ENCODE results near the gene ENTHD1.
A peak's percentile ranks its signal among the peaks of the same experiment; 100 is the strongest.

Gene ENTHD1

GRCh38 chr22:39893526-39893925, at the start of gene ENTHD1:
Gene ENTHD1, minus strand, starts transcription at chr22:39893760. Its CDS starts 6,012 bp downstream, at chr22:39887748.
- no peak for DNase-seq

DNA sequence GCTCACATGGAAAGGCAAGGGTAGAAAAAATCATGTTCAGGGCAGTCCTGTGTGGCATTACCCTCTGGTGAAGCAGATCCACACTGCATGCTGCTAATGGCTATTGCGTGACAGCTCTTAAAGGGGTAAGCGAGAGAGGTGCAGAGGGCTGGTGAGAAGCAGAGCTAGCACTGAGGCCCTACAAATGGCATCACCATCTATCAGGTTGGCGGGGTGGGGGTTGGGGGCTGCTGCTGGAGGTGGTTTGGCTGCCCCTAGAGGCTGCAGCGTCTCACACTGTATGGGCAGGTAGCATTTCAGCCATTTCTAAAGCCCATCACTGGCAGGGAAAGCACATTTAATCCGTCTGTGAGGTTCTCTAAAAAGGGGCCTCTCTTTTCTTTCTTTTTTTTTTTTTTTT, 49.8 kb upstream of the ENTHD1 start:
- no peak for DNase-seq

GRCh38 chr22:39942439-39943230, 49.1 kb upstream of the ENTHD1 start:
- DNase-seq = no peak

GRCh38 chr22:39941601-39942000, 48.0 kb upstream of the ENTHD1 start:
- DNase-seq = no peak

DNA sequence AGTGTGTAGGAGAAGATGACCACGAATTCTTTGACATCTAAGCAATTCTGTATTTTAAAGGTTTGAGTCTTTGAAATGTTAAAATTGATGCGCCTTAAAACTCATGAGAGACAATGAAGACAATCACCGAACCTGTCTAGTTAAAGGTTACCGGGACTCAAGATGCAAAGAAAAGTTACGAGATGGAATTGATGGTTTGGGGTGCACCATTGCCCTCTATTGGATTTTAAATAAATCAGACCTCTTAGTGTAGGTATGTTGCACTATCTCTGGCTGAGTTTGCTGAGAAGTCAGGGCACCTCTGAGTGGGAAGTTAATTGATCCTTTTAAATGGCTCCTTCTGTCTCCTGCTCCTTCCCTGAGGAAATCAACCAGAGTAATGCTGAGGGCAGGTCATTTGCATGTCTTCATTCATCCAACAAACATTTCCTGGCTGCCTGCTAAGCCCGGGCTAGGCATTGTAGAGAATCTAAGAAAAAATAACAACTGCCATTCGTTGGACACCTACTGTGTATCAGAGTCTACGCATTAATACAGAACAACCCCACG, 47.3 kb upstream of the ENTHD1 start:
- DNase-seq = no peak

GRCh38 chr22:39939830-39940229, 46.3 kb upstream of the ENTHD1 start:
- no peak for DNase-seq

DNA sequence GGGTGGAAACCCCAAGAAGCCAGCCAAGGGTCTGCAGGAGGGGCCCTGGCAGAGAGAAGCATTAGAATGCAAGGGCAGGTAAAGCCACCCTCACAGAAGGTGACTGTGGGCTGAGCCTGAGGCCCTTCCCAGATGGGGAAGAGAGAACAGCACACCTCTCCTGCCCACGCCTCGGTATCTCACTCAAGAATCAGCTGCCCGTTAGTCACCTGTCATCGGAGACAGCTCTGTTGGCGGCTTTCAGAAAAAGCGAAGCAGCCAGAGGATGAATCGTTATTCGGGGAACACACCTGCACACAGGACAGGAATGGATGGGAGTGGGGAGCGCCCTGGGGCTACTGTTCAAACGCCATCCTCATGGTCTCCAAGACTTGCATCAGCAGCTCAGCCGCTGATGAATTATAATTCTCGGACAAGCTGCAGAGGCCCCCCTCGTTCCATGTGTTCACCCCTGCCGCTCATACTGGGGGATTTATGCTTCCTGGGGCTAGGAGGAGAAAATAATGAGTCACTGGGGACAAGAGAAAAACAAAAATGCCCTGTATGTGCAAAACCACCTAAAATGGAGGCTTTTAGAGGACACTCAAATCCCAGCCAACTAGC, 45.0 kb upstream of the ENTHD1 start:
- peak in 2 of 4 experiments; percentile 19 to 24 for DNase-seq

GRCh38 chr22:39937906-39938305, 44.3 kb upstream of the ENTHD1 start:
- DNase-seq = no peak

DNA sequence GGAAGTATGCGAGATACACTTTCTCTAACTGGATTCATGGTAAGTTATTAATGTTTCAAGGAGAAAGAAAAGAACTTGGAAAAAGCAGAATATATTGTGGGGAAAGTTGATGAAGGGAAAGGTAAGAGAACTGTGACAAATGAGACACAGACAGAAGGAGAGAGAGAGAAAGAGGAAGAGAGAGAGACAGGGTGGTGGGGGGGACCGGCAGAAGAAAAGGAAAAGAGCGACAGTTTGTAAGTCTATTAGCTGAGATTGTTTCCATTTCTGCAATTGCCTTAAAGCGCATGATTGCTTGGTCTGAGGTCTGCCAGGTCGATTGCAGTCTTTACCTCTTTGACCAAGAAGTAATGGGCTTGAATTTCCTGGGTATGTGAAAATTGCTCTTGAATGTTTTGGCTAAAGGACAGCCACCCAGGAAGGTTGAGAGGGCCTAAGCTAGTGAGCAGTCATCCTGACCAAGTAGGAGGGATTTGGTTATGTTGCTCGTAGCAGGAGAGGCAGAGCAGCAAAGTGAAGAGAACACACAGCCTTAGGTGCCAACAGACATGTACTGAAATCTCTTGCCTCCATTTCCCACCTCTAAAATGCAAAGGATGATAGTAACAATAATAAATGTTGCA, 43.1 kb upstream of the ENTHD1 start:
- no peak for DNase-seq

GRCh38 chr22:39935612-39936011, 42.1 kb upstream of the ENTHD1 start:
- DNase-seq = no peak

GRCh38 chr22:39935116-39935515, 41.6 kb upstream of the ENTHD1 start:
- no peak for DNase-seq

- DNase-seq = no peak
Observed at GRCh38 chr22:39933741-39934140, 40.2 kb upstream of the ENTHD1 start.

DNA sequence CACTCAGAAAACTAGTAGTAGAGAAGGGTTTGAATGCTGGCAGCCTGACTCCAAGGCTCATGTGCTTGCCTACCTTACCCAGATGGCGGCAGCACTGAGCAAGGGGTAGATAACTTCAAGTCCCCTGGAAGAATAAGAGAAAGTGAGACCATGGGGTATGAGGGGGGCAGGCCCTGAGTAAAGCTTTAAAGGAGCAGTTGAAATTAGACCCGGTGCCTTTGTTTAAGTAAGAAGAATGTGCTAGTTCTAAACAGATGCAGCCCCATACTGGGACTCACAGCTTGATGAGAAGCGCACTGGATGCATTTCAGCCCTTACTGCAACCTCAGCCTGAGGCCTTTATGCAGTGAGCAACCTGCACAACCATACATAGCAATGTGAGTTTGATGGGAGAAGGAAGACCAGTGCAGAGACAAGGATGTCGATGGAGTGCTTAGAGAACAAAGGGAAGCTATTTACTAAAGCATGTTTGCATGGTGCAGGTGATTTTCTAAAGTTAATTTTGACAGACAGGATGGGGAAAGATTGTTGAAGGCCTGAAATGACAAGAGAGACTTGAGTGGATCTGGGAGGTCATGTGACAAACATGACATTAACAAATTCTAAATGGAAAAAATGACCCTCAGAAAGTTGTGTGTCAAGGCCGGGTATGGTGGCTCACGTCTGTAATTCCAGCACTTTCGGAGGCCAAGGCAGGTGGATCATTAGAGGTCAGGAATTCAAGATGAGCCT, 39.5 kb upstream of the ENTHD1 start:
- peak in 1 of 4 experiments; percentile 27 for DNase-seq

GRCh38 chr22:39932166-39932565, 38.6 kb upstream of the ENTHD1 start:
- DNase-seq = no peak

DNA sequence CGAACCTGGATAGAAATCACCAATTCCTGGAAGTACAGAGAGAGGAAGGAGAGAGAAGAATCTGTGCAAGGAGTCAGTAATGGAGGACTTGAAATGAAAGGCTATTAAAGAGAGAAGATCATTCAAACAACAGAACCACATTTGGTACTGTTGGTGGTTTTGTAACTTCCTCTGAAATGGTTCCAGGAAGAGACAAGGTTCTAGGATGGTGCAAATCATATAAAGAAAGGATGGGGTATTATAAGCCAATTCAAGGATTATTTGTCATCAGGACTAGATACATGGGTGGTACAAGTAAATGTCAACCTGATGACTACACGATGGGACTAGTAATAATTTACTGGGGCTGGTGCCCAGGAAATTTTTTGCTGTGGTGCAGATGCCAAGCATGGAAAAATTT, 37.7 kb upstream of the ENTHD1 start:
- no peak for DNase-seq

DNA sequence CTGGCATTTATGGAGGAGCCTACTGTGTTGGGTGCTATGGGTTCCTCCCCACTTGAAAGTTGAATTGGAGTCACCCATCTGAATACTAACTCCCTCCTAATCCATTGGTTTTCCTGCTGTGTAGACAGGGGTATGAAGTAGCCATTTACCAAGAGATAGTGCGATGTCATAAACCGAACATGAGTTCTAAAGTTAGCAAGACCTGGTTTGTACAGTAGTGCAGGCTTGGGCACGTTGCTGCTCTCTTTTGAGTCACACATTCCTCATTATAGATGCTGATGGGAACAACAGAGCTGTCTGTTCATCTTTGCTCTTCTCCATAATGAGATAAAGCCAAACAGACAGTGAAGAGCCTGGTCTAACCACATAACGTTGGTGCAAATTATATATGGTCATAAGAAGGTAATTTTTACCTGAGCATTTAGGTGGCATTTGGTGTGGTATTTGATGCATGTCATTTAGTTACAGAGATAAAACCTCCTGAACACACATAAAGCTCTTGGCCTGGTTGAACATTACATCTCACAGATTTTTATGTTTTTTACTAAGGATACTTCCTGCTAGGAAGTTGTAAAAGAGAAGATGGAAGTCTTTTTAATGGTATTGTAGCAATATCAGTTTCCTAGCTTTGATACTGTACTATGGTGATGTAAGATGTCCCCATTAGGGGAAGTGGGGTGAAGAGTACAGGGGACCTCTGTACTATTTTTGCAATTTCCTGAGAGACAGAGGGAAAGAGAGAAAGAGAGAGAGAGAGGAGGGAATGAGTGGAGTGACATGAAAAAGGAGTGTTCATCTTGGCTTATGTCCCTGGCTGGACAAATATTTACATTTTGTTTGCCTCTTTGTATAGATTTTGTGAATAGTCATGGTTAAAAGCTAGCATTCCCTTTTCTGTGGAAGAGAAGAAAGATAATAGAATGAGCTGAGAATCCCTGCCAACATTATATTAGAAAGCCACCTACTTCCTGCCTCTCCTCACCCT, 35.3 kb upstream of the ENTHD1 start:
- DNase-seq = no peak

- DNase-seq = no peak
Observed at GRCh38 chr22:39927544-39927943, 34.0 kb upstream of the ENTHD1 start.

GRCh38 chr22:39926753-39927152, 33.2 kb upstream of the ENTHD1 start:
- DNase-seq = no peak

GRCh38 chr22:39925909-39926679, 32.5 kb upstream of the ENTHD1 start:
- no peak for DNase-seq

DNA sequence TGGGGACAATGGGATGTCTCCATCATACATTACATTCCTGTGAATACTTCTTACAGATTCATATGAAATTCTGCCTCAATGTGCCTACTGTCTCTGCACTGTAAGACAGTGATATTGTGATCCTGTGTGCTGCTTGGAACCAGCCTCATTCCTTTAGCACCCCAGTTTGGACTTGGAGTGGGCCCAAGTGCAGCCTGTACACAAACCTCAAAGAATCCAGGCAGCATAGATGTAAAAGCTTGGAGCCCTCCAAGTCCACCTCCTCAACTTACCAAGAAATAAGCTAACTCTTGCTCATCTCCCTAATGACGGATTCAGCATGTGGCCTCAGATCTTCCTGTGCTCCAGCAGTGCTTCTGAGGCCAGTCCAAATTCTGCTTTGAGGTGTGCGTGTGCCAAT, 31.7 kb upstream of the ENTHD1 start:
- no peak for DNase-seq

GRCh38 chr22:39924286-39924685, 30.7 kb upstream of the ENTHD1 start:
- DNase-seq = no peak

All from activated CD4-positive, CD25-positive, alpha-beta regulatory T cell (primary cell).